ENCODE measurements around the gene NECTIN2.

The NECTIN2 gene

DNA sequence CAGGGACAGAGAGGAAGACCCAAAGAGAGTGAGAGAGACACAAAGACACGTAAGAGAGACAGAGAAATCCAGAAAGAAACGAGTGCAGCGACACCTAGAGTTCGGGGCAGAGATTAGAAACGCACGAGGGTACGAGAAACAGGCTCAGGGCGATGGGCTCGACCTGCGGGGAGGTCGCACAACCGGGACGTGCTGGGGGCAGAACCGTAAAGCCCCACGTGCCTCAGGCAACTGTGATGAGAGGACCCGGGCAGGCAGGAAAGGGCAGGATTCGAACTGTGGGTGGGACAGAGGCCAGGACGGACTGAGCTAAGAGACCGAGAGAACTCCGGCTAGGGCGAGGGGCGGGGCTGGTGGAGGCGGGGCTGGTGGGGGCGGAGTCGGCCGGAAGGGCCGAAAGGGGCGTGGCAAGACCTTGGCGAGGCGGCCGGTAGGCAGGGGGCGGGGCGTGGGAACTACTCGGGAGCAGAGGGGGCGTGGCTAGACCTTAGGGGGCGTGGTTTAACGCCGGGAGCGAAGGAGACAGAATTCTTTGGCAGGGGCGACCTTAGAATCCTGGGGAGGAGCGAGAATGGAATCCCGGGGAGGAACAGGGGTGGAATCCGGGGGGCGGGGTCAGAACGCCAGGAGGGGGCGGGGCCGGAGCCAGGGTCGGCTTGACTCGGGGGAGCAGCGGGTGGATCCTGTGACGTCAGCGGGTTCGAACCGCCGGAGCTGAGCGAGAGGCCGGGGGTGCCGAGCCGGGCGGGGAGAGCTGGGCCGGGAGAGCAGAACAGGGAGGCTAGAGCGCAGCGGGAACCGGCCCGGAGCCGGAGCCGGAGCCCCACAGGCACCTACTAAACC lies at the start of gene NECTIN2:
NECTIN2 (plus strand) TSS at position 686 of the 843 bp plus-strand sequence. CDS start 229 bp downstream, outside the sequence.
- DNase-seq (ENCODE audit: low read depth in 1 of 2, low spot score in 1 of 2) = peak; percentile 68 to 77

DNA sequence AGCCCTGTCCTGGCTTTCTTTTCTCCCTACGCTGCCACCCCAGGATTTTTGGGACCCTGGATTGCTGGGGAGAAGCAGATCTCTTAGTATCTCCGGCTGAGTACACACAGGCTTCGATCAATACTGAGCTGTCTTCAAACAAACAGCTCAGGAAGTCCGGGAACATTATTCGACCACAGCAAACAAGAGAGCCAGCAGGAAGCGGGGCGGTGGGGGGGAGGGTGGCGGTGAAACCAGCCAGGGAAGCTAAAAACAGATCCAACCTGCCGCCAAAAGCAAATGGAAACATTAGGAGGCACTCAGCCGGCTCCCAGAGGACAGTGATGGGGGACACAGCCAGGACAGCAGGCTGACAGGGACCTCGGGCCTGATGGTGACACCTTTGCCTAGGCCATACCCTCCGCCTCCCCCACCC lies 49.4 kb upstream of the NECTIN2 start:
- no peak for DNase-seq (ENCODE audit: low read depth in 1 of 2, low spot score in 1 of 2)

DNA sequence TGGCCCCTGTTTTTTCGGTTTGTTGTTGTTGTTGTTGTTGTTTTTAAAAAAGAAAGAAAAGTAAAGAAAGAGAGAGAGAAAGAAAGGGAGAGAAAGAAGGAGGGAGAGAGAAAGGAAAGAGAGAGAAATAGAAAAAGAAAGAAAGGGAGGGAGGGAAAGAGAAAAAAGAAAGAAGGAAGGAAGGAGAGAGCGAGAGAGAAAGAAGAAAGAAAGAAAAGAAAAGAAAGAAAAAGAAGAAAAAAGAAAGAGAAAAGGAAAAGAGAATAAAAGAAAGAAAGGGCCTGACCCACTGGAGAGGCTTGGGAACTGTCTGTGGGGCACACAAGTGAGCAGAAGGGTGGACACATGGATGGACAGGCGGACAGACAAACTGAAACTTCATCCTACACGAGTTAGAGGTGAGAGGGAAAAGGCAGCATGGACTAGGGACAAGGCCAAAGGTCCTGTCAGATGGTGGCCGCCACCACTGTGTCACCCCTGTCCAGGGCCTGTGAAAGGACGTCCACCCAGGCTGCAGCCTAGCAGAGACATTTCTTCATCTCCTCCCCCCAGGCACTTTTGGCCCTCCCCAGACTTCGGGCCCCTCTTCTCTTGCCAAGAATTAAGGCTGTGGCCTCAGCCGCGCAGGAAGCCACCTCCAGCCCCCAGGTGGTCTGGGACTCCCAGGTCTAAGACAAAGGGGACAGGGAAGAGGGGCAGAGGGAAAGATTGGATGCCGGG lies 46.3 kb upstream of the NECTIN2 start:
- no peak for DNase-seq (ENCODE audit: low read depth in 1 of 2, low spot score in 1 of 2)

DNA sequence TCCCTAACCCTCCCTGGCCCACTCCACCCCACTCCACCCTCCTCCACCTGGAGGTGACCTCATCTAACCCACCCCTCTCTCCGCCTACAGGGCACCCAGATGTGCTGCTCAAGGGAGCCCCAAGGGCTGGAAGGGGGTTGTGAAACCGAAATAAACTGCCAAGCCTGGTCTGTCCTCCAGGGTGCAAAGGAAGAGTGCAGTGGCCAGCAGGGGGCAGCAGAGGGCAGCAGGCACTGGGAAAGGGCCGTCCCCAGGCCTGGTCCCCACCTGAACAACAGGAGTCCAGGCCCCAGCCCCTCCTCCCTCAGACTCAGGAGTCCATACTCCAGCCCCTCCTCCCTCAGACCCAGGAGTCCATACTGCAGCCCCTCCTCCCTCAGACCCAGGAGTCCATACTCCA lies 45.6 kb upstream of the NECTIN2 start:
- DNase-seq (ENCODE audit: low read depth in 1 of 2, low spot score in 1 of 2) = peak; percentile 73 to 78

DNA sequence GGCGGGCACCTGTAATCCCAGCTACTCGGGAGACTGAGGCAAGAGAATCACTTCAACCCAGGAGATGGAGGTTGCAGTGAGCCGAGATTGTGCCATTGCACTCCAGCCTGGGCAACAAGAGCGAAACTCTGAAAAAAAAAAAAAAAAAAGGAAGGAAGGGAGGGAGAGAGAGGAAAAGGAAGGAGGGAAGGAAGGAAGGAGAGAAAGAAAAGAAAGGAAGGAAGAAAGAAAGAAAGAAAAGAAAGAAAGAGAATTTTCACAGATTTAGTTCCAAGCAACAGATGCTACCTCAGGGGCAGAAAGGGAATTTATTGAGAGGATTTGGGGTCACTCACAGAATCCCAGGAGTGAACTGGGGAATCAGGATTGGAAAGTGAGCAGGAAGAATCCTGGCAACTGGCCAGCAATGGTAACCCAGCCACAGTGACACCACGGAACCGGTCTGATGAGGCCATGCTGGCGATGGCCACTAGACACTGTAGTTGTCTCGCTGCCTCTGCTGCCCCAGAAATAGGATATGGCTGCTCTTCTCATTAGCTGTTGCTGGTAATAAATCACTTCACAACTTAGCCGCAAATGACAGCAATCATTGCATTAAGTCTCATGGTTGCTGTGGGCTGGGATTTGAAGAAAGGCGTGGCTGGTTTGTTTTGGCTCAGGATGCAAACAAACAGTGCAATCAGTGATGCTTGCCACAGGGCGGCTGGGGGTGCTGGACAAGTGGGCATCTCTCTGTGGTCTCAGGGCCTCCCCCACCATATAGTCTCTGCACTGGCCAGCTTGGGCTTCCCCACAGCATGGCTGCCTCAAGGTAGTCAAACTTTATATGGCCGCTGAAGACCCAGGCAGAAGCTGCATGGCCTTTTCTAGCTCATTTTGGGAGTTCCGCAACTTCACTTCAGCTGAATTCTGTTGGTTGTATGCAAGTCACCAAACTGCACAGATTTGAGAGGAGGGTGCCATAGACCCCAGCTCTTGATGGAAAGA lies 42.4 kb upstream of the NECTIN2 start:
- DNase-seq (ENCODE audit: low read depth in 1 of 2, low spot score in 1 of 2) = no peak

DNA sequence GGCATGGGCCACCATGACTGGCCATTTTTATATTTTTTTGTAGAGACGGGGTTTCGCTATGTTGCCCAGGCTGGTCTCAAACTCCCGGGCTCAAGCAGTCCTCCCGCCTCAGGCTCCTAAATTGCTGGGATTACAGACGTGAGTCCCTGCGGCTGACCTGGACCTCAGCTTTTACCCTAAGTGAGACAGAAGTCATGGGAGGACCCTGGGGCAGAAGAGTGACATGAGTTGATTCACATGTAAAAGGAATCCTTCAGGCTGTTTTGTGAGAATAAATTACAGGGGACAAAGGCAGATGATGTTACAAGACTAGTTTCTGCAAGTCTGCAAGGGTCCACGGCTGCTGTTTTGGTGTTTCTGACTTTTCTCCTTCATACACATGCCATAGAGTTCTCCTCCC lies 39.8 kb upstream of the NECTIN2 start:
- DNase-seq (ENCODE audit: low read depth in 1 of 2, low spot score in 1 of 2) = no peak

DNA sequence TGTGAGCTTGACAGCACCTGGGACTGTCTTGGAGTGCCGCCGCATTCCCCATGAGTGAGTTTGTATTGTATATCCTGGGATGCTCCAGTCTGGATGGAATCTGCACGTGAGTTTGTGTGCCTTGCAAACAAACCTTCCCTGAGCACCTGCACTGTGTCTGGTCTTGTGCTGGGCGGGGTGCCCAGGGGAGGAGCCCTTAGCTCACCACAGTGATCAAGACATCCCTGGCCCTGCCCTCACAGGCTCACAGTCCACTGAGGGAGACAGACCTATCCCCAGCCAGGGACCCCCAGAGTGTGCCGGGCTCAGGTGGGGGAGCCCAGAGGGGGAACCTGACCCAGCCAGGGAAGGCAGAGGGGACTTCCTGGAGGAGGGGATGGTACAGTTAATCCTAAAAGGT lies 38.9 kb upstream of the NECTIN2 start:
- DNase-seq (ENCODE audit: low read depth in 1 of 2, low spot score in 1 of 2) = no peak

DNA sequence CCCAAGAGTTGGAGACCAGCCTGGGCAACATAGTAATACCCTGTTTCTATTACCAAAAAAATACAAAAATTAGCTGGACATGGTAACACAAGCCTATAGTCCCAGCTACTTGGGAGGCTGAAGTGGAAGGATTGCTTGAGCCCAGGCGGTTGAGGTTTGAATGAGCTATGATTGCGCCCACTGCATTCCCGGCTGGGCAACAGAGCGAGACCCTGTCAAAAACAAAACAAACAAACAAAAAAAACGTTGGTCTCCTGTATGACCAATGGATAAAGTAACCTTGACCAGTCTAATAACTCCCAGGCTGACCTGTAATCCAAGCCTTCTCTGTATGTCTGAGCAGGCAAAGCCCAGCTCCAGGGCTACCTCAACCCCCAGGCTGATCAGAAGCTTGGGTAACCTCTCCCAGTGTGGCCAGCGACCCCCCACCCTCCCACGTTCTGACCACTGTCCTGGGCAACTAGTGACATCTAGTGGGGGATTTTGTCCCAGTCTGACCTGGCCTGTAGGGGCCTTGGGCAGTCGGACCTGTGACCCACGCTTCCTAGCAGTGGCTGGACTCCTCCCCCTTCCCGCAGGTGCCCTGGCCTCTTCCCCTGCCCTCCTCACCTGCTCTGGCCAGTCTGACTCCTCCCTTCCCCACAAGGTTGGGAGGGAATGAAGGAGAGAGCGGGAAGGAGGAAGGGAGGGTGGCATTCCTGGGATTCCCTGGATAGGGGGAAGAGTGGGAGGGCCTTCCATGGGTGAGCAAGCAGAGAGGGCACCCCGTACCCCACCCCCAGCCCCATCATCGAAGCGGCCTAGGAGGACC lies 38.2 kb upstream of the NECTIN2 start:
- no peak for DNase-seq (ENCODE audit: low read depth in 1 of 2, low spot score in 1 of 2)

DNA sequence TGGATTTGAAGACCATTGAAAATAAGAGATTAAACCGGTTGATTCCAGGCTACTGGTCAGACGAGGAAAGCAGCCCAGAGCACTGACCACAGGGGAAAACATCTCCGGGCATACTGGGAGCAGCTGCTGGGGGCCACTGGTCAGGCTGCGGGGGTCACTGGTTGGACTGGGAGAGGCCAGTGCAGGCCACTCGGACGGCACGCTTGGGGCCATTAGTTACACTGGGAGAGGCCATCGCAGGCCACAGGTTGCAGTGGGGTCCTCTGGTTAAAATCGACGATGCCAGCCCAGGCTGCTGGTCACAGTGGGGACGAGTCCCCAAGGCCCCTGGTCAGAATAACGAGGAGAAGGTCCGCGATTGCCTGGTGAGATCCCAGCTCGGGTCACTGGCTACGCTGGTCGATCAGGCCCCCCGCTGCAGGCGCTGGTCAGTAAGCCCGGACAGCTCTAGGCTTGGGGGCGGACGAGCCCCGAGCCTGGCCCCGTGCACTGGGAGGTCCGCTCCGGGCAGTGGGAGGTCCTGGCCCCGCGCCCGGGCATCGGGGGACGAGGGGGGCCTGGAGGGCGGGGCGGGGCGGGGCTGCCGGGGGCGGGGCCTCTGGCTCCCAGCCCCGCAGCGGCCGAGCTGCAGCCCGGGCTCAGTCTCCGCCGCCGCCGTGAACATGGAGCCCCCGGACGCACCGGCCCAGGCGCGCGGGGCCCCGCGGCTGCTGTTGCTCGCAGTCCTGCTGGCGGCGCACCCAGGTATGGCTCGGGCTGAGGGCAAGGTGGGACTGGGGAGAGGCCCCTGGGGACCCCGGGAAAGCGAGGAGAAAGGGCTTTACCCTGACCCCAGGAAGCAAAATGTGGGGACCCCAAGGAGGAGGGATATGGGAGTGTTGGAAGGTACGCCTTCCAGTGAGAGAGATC lies 37.4 kb upstream of the NECTIN2 start, which contains the start of gene BCAM:
BCAM (plus strand) TSS at position 641 of the 909 bp plus-strand sequence; CDS start at position 663, 22 bp downstream.
- DNase-seq (ENCODE audit: low read depth in 1 of 2, low spot score in 1 of 2) = no peak

DNA sequence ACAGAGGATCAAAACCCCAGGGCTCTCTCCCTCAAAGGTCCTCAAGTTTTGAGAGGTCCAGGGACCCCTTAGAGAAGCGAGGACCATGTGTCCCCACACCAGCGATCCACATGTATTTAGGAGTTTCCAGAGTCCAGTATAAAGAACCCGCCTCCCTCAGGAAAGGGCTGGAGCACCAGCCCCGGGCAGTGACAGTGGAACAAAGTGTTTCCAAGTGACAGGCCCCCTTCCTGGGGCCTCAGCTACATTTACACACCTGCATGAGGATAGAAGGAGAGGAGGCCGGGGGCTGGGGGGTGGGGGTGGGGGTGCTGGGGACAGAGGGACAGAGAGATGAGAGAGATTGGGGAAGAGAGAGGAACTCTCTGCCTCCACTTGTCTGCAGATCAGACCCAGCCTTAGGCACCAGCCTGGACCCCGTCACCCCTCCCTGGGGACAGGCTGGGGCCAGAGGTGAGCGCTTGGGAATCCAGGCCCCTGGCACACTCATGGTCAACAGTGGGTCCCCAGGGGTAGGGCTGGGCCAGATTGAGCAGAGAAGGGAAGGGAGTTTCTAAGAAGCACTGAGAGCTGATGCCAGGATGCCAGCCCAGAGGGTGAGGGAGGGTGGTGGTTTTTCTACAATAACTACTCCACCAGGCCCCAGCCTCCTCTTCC lies 36.4 kb upstream of the NECTIN2 start:
- DNase-seq (ENCODE audit: low read depth in 1 of 2, low spot score in 1 of 2) = no peak

DNA sequence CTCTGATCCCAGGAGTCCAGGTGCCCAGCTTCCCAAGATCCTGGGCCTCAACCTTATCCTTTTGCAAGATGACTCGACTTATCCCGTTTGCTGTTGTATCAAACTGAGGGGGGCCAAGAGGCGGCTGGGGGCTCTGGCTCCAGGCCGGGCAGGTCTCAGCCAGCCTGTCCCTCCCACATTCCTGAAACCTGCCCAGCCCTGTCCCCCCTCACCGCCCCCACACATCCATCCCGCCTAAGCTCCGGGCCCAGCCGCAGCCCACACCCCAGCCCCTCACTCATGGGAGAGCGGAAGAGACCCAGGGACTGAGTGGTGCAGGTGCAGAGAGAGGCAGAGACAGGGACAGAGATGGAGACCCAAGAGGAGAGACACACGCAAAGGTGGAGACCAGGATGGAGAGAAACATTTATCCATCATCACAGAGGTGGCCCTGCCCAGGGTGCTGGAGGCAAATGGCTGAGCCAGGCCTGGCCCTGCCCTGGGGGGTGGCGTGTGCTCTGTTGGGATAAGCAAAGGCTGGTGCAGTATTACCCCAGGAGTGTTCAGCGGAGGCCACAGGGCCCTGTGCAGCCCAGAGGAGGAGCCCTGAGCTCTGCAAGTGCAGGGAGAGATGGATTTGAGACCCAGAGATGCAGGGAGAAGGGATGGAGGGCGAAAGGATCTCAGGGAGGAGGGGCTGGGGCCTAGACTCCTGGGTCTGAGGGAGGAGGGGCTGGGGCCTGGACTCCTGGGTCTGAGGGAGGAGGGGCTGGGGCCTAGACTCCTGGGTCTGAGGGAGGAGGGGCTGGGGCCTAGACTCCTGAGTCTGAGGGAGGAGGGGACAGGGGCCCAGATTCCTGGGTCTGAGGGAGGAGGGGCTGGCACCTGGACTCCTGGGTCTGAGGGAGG lies 35.6 kb upstream of the NECTIN2 start:
- no peak for DNase-seq (ENCODE audit: low read depth in 1 of 2, low spot score in 1 of 2)

DNA sequence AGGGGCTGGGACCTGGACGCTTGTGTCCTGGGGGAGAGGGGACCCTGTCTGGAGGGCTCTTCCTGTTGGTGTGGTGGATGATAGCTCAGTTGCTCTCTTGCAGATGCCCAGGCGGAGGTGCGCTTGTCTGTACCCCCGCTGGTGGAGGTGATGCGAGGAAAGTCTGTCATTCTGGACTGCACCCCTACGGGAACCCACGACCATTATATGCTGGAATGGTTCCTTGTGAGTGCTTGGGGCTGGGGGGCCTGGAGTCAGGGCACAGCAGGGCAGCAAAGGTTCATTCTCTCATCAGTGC lies 35.0 kb upstream of the NECTIN2 start:
- no peak for DNase-seq (ENCODE audit: low read depth in 1 of 2, low spot score in 1 of 2)

DNA sequence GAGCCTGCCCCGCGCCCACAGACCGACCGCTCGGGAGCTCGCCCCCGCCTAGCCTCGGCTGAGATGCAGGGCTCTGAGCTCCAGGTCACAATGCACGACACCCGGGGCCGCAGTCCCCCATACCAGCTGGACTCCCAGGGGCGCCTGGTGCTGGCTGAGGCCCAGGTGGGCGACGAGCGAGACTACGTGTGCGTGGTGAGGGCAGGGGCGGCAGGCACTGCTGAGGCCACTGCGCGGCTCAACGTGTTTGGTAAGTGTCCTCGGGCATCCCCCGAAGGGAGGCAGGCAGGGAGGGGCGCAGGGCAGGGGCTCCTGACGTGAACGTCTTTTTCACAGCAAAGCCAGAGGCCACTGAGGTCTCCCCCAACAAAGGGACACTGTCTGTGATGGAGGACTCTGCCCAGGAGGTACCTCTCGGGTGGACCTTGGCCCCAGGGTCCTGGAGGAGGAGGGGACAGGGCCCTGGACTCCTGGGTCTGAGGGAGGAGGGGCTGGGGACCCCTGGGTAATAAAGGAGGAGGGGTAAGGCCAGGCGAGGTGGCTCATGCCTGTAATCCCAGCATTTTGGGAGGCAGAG lies 33.9 kb upstream of the NECTIN2 start:
- DNase-seq (ENCODE audit: low read depth in 1 of 2, low spot score in 1 of 2) = no peak

DNA sequence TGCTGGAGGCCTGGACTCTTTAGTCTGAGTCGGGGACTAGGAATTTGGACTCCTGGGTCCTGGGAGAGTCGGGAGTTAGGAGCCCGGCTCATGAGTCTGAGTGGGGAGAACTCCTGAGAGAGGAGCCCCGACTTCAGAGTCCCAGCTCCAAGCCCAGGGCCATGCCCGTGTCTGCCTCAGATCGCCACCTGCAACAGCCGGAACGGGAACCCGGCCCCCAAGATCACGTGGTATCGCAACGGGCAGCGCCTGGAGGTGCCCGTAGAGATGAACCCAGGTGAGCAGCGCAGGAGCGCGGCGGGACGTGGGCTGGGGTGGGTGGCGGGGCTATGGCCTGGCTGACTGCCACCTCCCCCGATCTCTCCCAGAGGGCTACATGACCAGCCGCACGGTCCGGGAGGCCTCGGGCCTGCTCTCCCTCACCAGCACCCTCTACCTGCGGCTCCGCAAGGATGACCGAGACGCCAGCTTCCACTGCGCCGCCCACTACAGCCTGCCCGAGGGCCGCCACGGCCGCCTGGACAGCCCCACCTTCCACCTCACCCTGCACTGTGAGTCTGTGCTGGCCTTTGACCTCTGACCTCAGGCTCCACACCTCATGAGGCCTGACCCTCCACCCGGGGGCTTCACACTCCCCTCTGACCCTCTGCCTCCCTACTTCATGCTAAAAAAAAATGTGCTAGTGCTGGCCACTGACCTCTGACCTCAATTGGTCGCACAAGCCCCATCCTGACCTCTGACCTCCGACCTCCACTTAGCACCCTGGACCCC lies 32.8 kb upstream of the NECTIN2 start:
- DNase-seq (ENCODE audit: low read depth in 1 of 2, low spot score in 1 of 2) = no peak

DNA sequence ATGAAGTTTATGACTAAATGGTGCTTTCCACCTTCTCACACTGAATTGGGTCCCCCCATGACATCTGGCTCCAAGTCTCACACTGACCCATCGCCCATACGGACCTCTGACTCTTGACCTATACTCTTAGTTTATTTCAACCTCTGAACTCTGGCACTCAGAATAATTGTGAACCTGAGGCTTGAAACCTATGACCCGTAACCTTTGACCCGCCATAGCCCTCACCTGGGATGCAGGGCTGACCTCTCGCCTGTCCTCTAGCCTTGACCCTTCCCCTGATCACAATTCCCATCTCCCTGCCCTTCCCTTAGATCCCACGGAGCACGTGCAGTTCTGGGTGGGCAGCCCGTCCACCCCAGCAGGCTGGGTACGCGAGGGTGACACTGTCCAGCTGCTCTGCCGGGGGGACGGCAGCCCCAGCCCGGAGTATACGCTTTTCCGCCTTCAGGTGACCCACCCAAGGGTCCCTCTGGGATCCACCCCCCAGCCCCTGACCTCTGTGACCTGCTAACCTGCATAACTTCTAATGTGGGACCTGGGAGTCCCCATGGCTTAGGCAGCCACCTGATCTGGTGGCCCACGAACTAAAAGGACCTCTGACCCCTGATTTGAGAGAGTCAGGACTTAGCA lies 32.1 kb upstream of the NECTIN2 start:
- DNase-seq (ENCODE audit: low read depth in 1 of 2, low spot score in 1 of 2) = no peak

DNA sequence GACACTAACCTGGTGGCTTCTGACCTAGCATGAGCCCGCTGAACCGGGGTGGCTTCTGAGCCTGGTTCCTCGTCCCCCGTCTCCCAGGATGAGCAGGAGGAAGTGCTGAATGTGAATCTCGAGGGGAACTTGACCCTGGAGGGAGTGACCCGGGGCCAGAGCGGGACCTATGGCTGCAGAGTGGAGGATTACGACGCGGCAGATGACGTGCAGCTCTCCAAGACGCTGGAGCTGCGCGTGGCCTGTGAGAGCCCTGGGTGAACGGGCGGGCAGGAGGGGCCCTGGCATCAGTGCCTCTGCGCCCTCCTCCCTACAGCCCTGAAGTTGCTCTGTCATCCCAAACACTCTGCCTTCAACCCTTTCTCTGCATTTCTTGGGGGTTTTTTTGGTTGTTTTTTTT lies 31.6 kb upstream of the NECTIN2 start:
- no peak for DNase-seq (ENCODE audit: low read depth in 1 of 2, low spot score in 1 of 2)
